GM12878 (cell line): ENCODE data around the gene SLC17A7. TPM values are rescaled to one million over a fixed set of nuclear protein-coding genes. Genes with fewer than 3 reads are reported as not detected.

Experiments used
- ATAC-seq: fragments of 200-7000 bp; cut with Tn5 transposase; 3 replicates; pipeline ENCODE4 v1.9.1; 2020; ENCODE audit warnings: mild to moderate bottlenecking, moderate library complexity
- BruUV-seq: library from RNA; stranded (reverse); fragments of 400-500 nt; replicated peaks from 2 replicates; lab custom pipeline; 2021; lab: Mats Ljungman, UMichigan
- CTCF ChIA-PET: fragments of 300-600 bp; sonication (Branson Sonifier 250); formaldehyde crosslinking; extraction: SDS; loops from one replicate; lab custom pipeline; 2021; ENCODE audit warnings: inconsistent platforms; lab: Yijun Ruan, JAX
- POLR2A ChIA-PET: fragments of 350-600 bp; formaldehyde crosslinking; extraction: SDS; loops from one replicate; lab custom pipeline; 2021; ENCODE audit warnings: inconsistent platforms; lab: Charles Lee
- RAD21 ChIA-PET: fragments of 300-600 bp; sonication (Branson Sonifier 250); formaldehyde crosslinking; loops from one replicate; lab custom pipeline; 2023; ENCODE audit warnings: antibody characterized with exemption; ENCODE audit not compliant: unreplicated experiment; lab: Charles Lee
- SMC1A ChIA-PET: fragments of 300-600 bp; sonication (Branson Sonifier 250); formaldehyde crosslinking; loops from one replicate; lab custom pipeline; 2023; ENCODE audit not compliant: unreplicated experiment, uncharacterized antibody; lab: Charles Lee
- DNase-seq: peaks from one replicate; pipeline ENCODE4 v3.0.0-alpha.2; 2011; ENCODE audit warnings: low read depth, low spot score
- FAIRE-seq: peaks from 3 replicates; lab custom pipeline; 2011; peaks lifted over from hg19 to GRCh38; lab: Jason Lieb, UNC
- H2AFZ ChIP-seq: 2 replicates; pipeline ENCODE4 v1.6.0; 2011; ENCODE audit warnings: low read depth, low read length, control low read depth; ENCODE audit not compliant: control insufficient read depth
- H3K27ac ChIP-seq: 2 replicates; pipeline ENCODE4 v1.5.1; 2011; ENCODE audit warnings: control low read depth; ENCODE audit not compliant: control insufficient read depth, insufficient read depth
- H3K27me3 ChIP-seq, 2 experiments: replicated peaks in 1 of 2; 2 replicates each; pipeline versions ENCODE4 v1.6.0 to v1.6.1; 2011; ENCODE audit warnings: low read length in 1 of 2; ENCODE audit not compliant: control insufficient read depth in 2 of 2, insufficient read depth in 2 of 2
- H3K36me3 ChIP-seq, 2 experiments: 2 replicates each; pipeline ENCODE4 v1.5.1; 2011; ENCODE audit warnings: low read length in 1 of 2; ENCODE audit not compliant: control insufficient read depth in 2 of 2, insufficient read depth in 2 of 2
- H3K4me1 ChIP-seq: 2 replicates; pipeline ENCODE4 v1.6.1; 2011; ENCODE audit warnings: mild to moderate bottlenecking, low read length, moderate library complexity, mixed read lengths; ENCODE audit not compliant: control insufficient read depth, insufficient read depth
- H3K4me2 ChIP-seq: 2 replicates; pipeline ENCODE4 v1.6.0; 2011; ENCODE audit warnings: control low read depth; ENCODE audit not compliant: control insufficient read depth, insufficient read depth
- H3K4me3 ChIP-seq: fragments of 200-600 bp; sonication (generic); 2 replicates; pipeline ENCODE4 v1.5.1; 2016
- H3K79me2 ChIP-seq: 2 replicates; pipeline ENCODE4 v1.6.0; 2011; ENCODE audit warnings: low read length; ENCODE audit not compliant: control insufficient read depth, insufficient read depth
- H3K9ac ChIP-seq: 2 replicates; pipeline ENCODE4 v1.8.0; 2011; ENCODE audit warnings: low read length, control low read depth, mixed read lengths; ENCODE audit not compliant: control insufficient read depth, insufficient read depth
- H3K9me3 ChIP-seq: replicated peaks from 3 replicates; pipeline ENCODE4 v1.5.1; 2011; ENCODE audit warnings: mild to moderate bottlenecking, low read length; ENCODE audit not compliant: control insufficient read depth, insufficient read depth
- H4K20me1 ChIP-seq: 2 replicates; pipeline ENCODE4 v1.6.0; 2011; ENCODE audit not compliant: control insufficient read depth, insufficient read depth
- ATF7 ChIP-seq: fragments of 450-650 bp; IDR thresholded peaks from 2 replicates; pipeline ENCODE4 v1.6.1; 2016; ENCODE audit warnings: low read depth, mild to moderate bottlenecking
- CBX5 ChIP-seq: sonication (generic); IDR thresholded peaks from 2 replicates; pipeline ENCODE4 v1.6.1; 2016; ENCODE audit warnings: low read depth, moderate library complexity, mild to moderate bottlenecking, inconsistent platforms
- EED ChIP-seq: sonication (generic); IDR thresholded peaks from 2 replicates; pipeline ENCODE4 v1.6.1; 2016; ENCODE audit warnings: antibody characterized with exemption, low read depth
- FOS ChIP-seq: IDR thresholded peaks from 3 replicates; pipeline ENCODE4 v1.6.1; 2011; ENCODE audit warnings: borderline replicate concordance; ENCODE audit not compliant: insufficient read length; ENCODE audit errors: extremely low read depth
- GABPA ChIP-seq: IDR thresholded peaks from 2 replicates; pipeline ENCODE4 v1.6.1; 2014; ENCODE audit warnings: antibody characterized with exemption, low read depth, mild to moderate bottlenecking, inconsistent platforms
- IKZF1 ChIP-seq: fragments of 450-650 bp; conservative IDR thresholded peaks from 2 replicates; pipeline ENCODE4 v1.6.1; 2017; ENCODE audit warnings: antibody characterized with exemption, mild to moderate bottlenecking
- KAT2A ChIP-seq: conservative IDR thresholded peaks from 2 replicates; pipeline ENCODE4 v1.6.1; 2011; ENCODE audit warnings: low read depth, low read length; ENCODE audit not compliant: control insufficient read depth
- MEF2B ChIP-seq: fragments of 450-650 bp; IDR thresholded peaks from 2 replicates; pipeline ENCODE4 v1.6.1; 2018; ENCODE audit warnings: mild to moderate bottlenecking, moderate library complexity; ENCODE audit not compliant: partially characterized antibody, poor library complexity, severe bottlenecking
- MTA2 ChIP-seq: fragments of 450-650 bp; IDR thresholded peaks from 2 replicates; pipeline ENCODE4 v1.6.1; 2016; ENCODE audit warnings: low read depth, mild to moderate bottlenecking, moderate library complexity
- NBN ChIP-seq: fragments of 450-650 bp; IDR thresholded peaks from 2 replicates; pipeline ENCODE4 v1.6.1; 2016
- NR2C2 ChIP-seq: IDR thresholded peaks from 2 replicates; pipeline ENCODE4 v1.6.1; 2011; ENCODE audit warnings: borderline replicate concordance, low read depth; ENCODE audit not compliant: control insufficient read depth, insufficient read length
- SMARCA5 ChIP-seq: fragments of 450-650 bp; IDR thresholded peaks from 2 replicates; pipeline ENCODE4 v1.6.1; 2017; ENCODE audit warnings: mild to moderate bottlenecking
- TCF12 ChIP-seq: IDR thresholded peaks from 2 replicates; pipeline ENCODE4 v1.6.1; 2011; ENCODE audit warnings: low read depth, mild to moderate bottlenecking, low read length
- ZNF384 ChIP-seq: IDR thresholded peaks from 2 replicates; pipeline ENCODE4 v1.6.1; 2012; ENCODE audit warnings: low read depth, mild to moderate bottlenecking, low read length, improper control_type of control experiment, borderline replicate concordance
- WGBS: methylation state at CpG from one replicate; pipeline ENCODE4 v1.1.6; 2016; ENCODE audit warnings: low lambda C conversion rate; ENCODE audit not compliant: insufficient replicate concordance, insufficient coverage; ENCODE audit errors: missing lambda C conversion rate; 5-methylcytosine and 5-hydroxymethylcytosine counted together
- in situ Hi-C: fragments of 300-500 bp; cut with MboI; formaldehyde crosslinking; loops from 9 replicates; pipeline ENCODE4 v1.14.3; 2018; ENCODE audit warnings: mixed read lengths
- intact Hi-C: fragments of 100-400 bp; cut with micrococcal nuclease; formaldehyde crosslinking; loops from one replicate; pipeline ENCODE4 v1.14.2; 2022; ENCODE audit not compliant: unreplicated experiment
- polyA plus RNA-seq, 11 experiments: library from polyadenylated mRNA; depleted of rRNA in 4 of 11; unstranded in 6 of 11; stranded (reverse) in 5 of 11; fragments of >200 nt; fragmentation: Nextera tagmentation in 4 of 11; fragmentation: Illumina TruSeq in 1 of 11; extraction: Ambion mirVana in 4 of 11; extraction: Trizol in 1 of 11; gene quantifications; 1 replicate in 1 of 11; 2 replicates in 10 of 11; pipeline versions ENCODE4 v1.2.1 to v1.2.3, GENCODE V29; 2011 to 2016; ENCODE audit warnings: inconsistent platforms in 2 of 11, missing spikeins in 2 of 11, low read depth in 1 of 11
- total RNA-seq, 4 experiments: library from RNA; depleted of rRNA in 3 of 4; stranded (reverse); fragments of >200 nt in 3 of 4; fragmentation: Illumina TruSeq in 1 of 4; extraction: Trizol in 1 of 4; gene quantifications; 2 replicates each; pipeline versions ENCODE4 v1.2.1 to v1.2.3, GENCODE V29; 2013 to 2021
- TF ChIP-seq, protein P1 (sequence below): fragments of 450-650 bp; IDR thresholded peaks from 2 replicates; pipeline ENCODE4 v1.6.1; 2016; ENCODE audit warnings: mild to moderate bottlenecking
- TF ChIP-seq, protein P2 (sequence below): fragments of 450-650 bp; IDR thresholded peaks from 2 replicates; pipeline ENCODE4 v1.6.1; 2016; ENCODE audit warnings: mild to moderate bottlenecking
- TF ChIP-seq, protein P3 (sequence below): fragments of 150-350 bp; IDR thresholded peaks from 2 replicates; pipeline ENCODE4 v1.6.1; 2014; ENCODE audit warnings: mild to moderate bottlenecking, low read depth, low read length

SLC17A7 gene
- total and polyA plus RNA-seq, 10 of the 15 experiments (the other 5 are each of a cell fraction or from before 2014, with no cell fraction given), result 0.03 to 0.24 (median 0.06) TPM; not detected in 6

DNA sequence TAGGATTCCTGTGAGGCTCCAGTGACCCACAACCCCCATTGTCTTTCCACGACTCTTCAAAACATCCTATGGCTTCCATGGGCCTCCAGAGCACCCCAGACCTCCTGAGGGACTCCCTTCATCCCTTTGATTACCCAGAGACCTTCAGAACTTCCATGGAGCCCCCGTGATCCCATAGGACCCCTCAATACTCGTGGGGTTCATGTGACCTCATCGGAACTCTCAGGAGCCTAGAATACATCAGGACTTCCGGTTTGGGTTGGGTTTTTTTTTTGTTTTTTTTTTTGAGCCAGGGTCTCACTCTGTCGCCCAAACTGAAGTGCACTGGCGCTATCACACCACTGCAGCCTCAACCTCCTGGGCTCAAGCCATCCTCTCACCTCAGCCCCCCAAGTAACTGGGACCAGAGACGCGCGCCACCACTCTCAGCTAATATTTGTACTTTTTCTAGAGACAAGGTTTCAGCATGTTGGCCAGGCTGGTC lies 12.5 kb upstream of the SLC17A7 start:
- Histone ChIP-seq H3K9me3 (no peaks in the 10 kb centered on the region), H3K79me2 (peaks cover 34% of the 10 kb centered on the region), H2AFZ (peak overlapping the region; percentile 37; the same call in 1 of the 2 replicates), H3K27ac (peak overlapping the region; percentile 100), H3K9ac (peak overlapping the region; percentile 100), H3K4me3 (peak overlapping the region; percentile 90), H3K36me3 (peaks cover 2% of the 10 kb centered on the region in 2 experiments; a peak in 1 of 4 replicates), H3K4me1 (peaks cover 25% of the 10 kb centered on the region), H4K20me1 (no peaks in the 10 kb centered on the region; the same call in 1 of the 2 replicates), H3K27me3 (no peaks in the 10 kb centered on the region), H3K4me2 (peak overlapping the region; percentile 93)
- 12% methylated on average over 10 of the region's 10 CpGs for WGBS
- ATAC-seq, result peak; percentile 7
- CTCF ChIA-PET, result interaction anchor here (0.6 to 5.1 kb wide), 5 partner anchors 16 to 62 kb away, joined by 3 to 46 read pairs (median 5); partner anchors contain the start of gene FLT3LG
- RAD21 ChIA-PET, result interaction anchor here (1.0 to 9.0 kb wide), 4 partner anchors 17 to 123 kb away, joined by 3 to 90 read pairs (median 4); partner anchors contain the start of gene CD37
- no peak for FAIRE-seq
- intact Hi-C loops (loop anchor here (5.0 kb wide), 1 partner anchor 121 kb away; no protein-coding TSS in a partner anchor), in situ Hi-C loops (no loop called here)
- POLR2A ChIA-PET, result interaction anchor here (0.6 to 6.1 kb wide), 17 partner anchors 17 to 567 kb away, joined by 3 to 81 read pairs (median 5); partner anchors contain the start of genes FLT3LG, GYS1, RPS11 and RRAS
- no peak for DNase-seq
- SMC1A ChIA-PET, result interaction anchor here (1.0 to 9.0 kb wide), 2 partner anchors 16 to 20 kb away, joined by 6 to 53 read pairs; partner anchors contain the start of gene FLT3LG
- BruUV-seq, result TSS peak; percentile 94
- TF ChIP-seq IKZF1, result peak; percentile 64
- peak; percentile 81 for TF ChIP-seq ZNF384
- TF ChIP-seq KAT2A, result no peak
- no peak for TF ChIP-seq NR2C2
- TF ChIP-seq CBX5, result no peak
- TF ChIP-seq SMARCA5, result 0 out of 2 replicates have a peak, but pooled peaks have one; percentile 6
- TF ChIP-seq, protein P1, sequence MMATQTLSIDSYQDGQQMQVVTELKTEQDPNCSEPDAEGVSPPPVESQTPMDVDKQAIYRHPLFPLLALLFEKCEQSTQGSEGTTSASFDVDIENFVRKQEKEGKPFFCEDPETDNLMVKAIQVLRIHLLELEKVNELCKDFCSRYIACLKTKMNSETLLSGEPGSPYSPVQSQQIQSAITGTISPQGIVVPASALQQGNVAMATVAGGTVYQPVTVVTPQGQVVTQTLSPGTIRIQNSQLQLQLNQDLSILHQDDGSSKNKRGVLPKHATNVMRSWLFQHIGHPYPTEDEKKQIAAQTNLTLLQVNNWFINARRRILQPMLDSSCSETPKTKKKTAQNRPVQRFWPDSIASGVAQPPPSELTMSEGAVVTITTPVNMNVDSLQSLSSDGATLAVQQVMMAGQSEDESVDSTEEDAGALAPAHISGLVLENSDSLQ, result no peak
- peak; percentile 57 for TF ChIP-seq MEF2B
- TF ChIP-seq ATF7, result peak; percentile 80
- no peak for TF ChIP-seq TCF12
- TF ChIP-seq MTA2, result 0 out of 2 replicates have a peak, but pooled peaks have one; percentile 31
- peak; percentile 60; the same call in 1 of the 2 replicates for TF ChIP-seq EED
- TF ChIP-seq, protein P2, sequence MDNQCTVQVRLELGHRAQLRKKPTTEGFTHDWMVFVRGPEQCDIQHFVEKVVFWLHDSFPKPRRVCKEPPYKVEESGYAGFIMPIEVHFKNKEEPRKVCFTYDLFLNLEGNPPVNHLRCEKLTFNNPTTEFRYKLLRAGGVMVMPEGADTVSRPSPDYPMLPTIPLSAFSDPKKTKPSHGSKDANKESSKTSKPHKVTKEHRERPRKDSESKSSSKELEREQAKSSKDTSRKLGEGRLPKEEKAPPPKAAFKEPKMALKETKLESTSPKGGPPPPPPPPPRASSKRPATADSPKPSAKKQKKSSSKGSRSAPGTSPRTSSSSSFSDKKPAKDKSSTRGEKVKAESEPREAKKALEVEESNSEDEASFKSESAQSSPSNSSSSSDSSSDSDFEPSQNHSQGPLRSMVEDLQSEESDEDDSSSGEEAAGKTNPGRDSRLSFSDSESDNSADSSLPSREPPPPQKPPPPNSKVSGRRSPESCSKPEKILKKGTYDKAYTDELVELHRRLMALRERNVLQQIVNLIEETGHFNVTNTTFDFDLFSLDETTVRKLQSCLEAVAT, result peak; percentile 90
- 0 out of 2 replicates have a peak, but pooled peaks have one; percentile 76 for TF ChIP-seq NBN
- TF ChIP-seq GABPA, result peak; percentile 60
- TF ChIP-seq, protein P3, sequence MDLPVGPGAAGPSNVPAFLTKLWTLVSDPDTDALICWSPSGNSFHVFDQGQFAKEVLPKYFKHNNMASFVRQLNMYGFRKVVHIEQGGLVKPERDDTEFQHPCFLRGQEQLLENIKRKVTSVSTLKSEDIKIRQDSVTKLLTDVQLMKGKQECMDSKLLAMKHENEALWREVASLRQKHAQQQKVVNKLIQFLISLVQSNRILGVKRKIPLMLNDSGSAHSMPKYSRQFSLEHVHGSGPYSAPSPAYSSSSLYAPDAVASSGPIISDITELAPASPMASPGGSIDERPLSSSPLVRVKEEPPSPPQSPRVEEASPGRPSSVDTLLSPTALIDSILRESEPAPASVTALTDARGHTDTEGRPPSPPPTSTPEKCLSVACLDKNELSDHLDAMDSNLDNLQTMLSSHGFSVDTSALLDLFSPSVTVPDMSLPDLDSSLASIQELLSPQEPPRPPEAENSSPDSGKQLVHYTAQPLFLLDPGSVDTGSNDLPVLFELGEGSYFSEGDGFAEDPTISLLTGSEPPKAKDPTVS, result no peak
- no peak for TF ChIP-seq FOS
